OCI-LY7 (cell line): ENCODE results near the gene CDKAL1. TPM values are rescaled to one million over a fixed set of nuclear protein-coding genes. Genes with fewer than 3 reads are reported as not detected.

Experiments
- BruUV-seq: library from RNA; stranded (reverse); fragments of 400-500 nt; replicated peaks from 2 replicates; lab custom pipeline; 2021; lab: Mats Ljungman, UMichigan
- CTCF ChIA-PET: fragments of 300-600 bp; sonication (Branson Sonifier 250); formaldehyde crosslinking; loops from one replicate; lab custom pipeline; 2022; ENCODE audit warnings: antibody characterized with exemption; ENCODE audit not compliant: unreplicated experiment; lab: Charles Lee
- POLR2A ChIA-PET: fragments of 300-600 bp; sonication (Branson Sonifier 250); formaldehyde crosslinking; loops from one replicate; lab custom pipeline; 2022; ENCODE audit warnings: antibody characterized with exemption; lab: Charles Lee
- DNase-seq: peaks from one replicate; pipeline ENCODE4 v3.0.0-alpha.2; 2015; ENCODE audit warnings: low spot score
- H2AFZ ChIP-seq: fragments of 200-600 bp; sonication (generic), shearing (Covaris generic); 2 replicates; pipeline ENCODE4 v1.6.1; 2014; ENCODE audit warnings: mild to moderate bottlenecking, antibody characterized with exemption, low read length, moderate library complexity
- H3K27ac ChIP-seq: fragments of 200-600 bp; sonication (generic); 2 replicates; pipeline ENCODE4 v1.5.1; 2014; ENCODE audit warnings: mixed run types, low read depth, mild to moderate bottlenecking, moderate library complexity, low read length, inconsistent platforms; ENCODE audit not compliant: poor library complexity, severe bottlenecking
- H3K36me3 ChIP-seq: fragments of 200-600 bp; sonication (generic); 2 replicates; pipeline ENCODE4 v1.6.1; 2014; ENCODE audit warnings: mild to moderate bottlenecking, antibody characterized with exemption, low read length, moderate library complexity, mixed read lengths; ENCODE audit not compliant: insufficient read depth
- H3K4me1 ChIP-seq: fragments of 200-600 bp; sonication (generic); 2 replicates; pipeline ENCODE4 v1.5.1; 2014; ENCODE audit warnings: mild to moderate bottlenecking, low read length; ENCODE audit not compliant: insufficient read depth, poor library complexity, severe bottlenecking
- H3K4me2 ChIP-seq: fragments of 200-600 bp; sonication (generic); 2 replicates; pipeline ENCODE4 v1.6.1; 2014; ENCODE audit warnings: mild to moderate bottlenecking, low read length
- H3K4me3 ChIP-seq: fragments of 200-600 bp; sonication (generic); 2 replicates; pipeline ENCODE4 v1.5.1; 2014; ENCODE audit warnings: mild to moderate bottlenecking, low read depth, low read length; ENCODE audit not compliant: poor library complexity, severe bottlenecking
- H3K79me2 ChIP-seq: fragments of 200-600 bp; sonication (generic); 2 replicates; pipeline ENCODE4 v1.6.1; 2016; ENCODE audit warnings: low read depth, mild to moderate bottlenecking, low read length, moderate library complexity, mixed read lengths; ENCODE audit not compliant: insufficient read depth
- H3K9me2 ChIP-seq: fragments of 200-600 bp; sonication (generic); 2 replicates; pipeline ENCODE4 v1.6.1; 2016; ENCODE audit warnings: mild to moderate bottlenecking, low read length, mixed read lengths; ENCODE audit not compliant: insufficient read depth
- H3K9me3 ChIP-seq: fragments of 200-600 bp; sonication (generic); 2 replicates; pipeline ENCODE4 v1.6.1; 2014; ENCODE audit warnings: mild to moderate bottlenecking, mixed run types, low read length, mixed read lengths
- H4K20me1 ChIP-seq: fragments of 200-600 bp; sonication (generic); 2 replicates; pipeline ENCODE4 v1.6.1; 2014; ENCODE audit warnings: mild to moderate bottlenecking, antibody characterized with exemption, low read length, moderate library complexity, mixed read lengths; ENCODE audit not compliant: insufficient read depth
- EZH2phosphoT487 ChIP-seq: fragments of 200-600 bp; sonication (generic); IDR thresholded peaks from 2 replicates; pipeline ENCODE4 v1.6.1; 2018; ENCODE audit warnings: low read depth, borderline replicate concordance, mild to moderate bottlenecking, mixed run types, antibody characterized with exemption, low read length, moderate library complexity, mixed read lengths
- intact Hi-C: fragments of 100-400 bp; cut with micrococcal nuclease; formaldehyde crosslinking; loops from one replicate; pipeline ENCODE4 v1.10.0; 2022; ENCODE audit not compliant: unreplicated experiment
- total RNA-seq, 2 experiments: library from RNA; depleted of rRNA in 1 of 2; stranded (reverse); fragments of >200 nt in 1 of 2; shearing (Covaris generic) in 1 of 2; gene quantifications; 2 replicates each; pipeline ENCODE4 v1.2.3, GENCODE V29; 2014 to 2022
- TF ChIP-seq, protein P1 (sequence below): fragments of 200-600 bp; sonication (generic); conservative IDR thresholded peaks from 2 replicates; pipeline ENCODE4 v1.5.1; 2014; ENCODE audit warnings: mild to moderate bottlenecking, antibody characterized with exemption, low read length, moderate library complexity, mixed read lengths

Gene CDKAL1
- total RNA-seq, 2 experiments from 2014 or later, result 19.9 to 21.1 TPM

- no peaks in the 10 kb centered on the region for H3K4me1 ChIP-seq
- no peaks in the 10 kb centered on the region for H3K36me3 ChIP-seq
- no peak overlapping the region for H3K27ac ChIP-seq
- POLR2A ChIA-PET, result no interaction called here
- CTCF ChIA-PET, result no interaction called here
- no peaks in the 10 kb centered on the region for H3K79me2 ChIP-seq
- BruUV-seq, result no TSS peak
- no peak overlapping the region for H3K4me3 ChIP-seq
- TF ChIP-seq, protein P1, sequence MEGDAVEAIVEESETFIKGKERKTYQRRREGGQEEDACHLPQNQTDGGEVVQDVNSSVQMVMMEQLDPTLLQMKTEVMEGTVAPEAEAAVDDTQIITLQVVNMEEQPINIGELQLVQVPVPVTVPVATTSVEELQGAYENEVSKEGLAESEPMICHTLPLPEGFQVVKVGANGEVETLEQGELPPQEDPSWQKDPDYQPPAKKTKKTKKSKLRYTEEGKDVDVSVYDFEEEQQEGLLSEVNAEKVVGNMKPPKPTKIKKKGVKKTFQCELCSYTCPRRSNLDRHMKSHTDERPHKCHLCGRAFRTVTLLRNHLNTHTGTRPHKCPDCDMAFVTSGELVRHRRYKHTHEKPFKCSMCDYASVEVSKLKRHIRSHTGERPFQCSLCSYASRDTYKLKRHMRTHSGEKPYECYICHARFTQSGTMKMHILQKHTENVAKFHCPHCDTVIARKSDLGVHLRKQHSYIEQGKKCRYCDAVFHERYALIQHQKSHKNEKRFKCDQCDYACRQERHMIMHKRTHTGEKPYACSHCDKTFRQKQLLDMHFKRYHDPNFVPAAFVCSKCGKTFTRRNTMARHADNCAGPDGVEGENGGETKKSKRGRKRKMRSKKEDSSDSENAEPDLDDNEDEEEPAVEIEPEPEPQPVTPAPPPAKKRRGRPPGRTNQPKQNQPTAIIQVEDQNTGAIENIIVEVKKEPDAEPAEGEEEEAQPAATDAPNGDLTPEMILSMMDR, result no peak
- TF ChIP-seq EZH2phosphoT487, result no peak
- H3K4me2 ChIP-seq, result no peak overlapping the region
- H3K9me3 ChIP-seq, result no peaks in the 10 kb centered on the region
- no peaks in the 10 kb centered on the region for H3K9me2 ChIP-seq
- H2AFZ ChIP-seq, result no peak overlapping the region
- intact Hi-C loops, result no loop called here
- no peak for DNase-seq
- H4K20me1 ChIP-seq, result no peaks in the 10 kb centered on the region
These were observed 327.2 kb downstream of the CDKAL1 start for GRCh38 chr6:20861481-20861880.

GRCh38 chr6:20866036-20866435 lies 331.8 kb downstream of the CDKAL1 start:
- no peaks in the 10 kb centered on the region for H3K4me1 ChIP-seq
- H3K79me2 ChIP-seq, result no peaks in the 10 kb centered on the region
- H3K4me2 ChIP-seq, result no peak overlapping the region
- H3K36me3 ChIP-seq, result no peaks in the 10 kb centered on the region
- no TSS peak for BruUV-seq
- H3K4me3 ChIP-seq, result no peak overlapping the region
- no peaks in the 10 kb centered on the region for H4K20me1 ChIP-seq
- TF ChIP-seq, protein P1, result no peak
- TF ChIP-seq EZH2phosphoT487, result no peak
- intact Hi-C loops, result no loop called here
- no peak for DNase-seq
- POLR2A ChIA-PET, result interaction anchor here (0.7 kb wide), 1 partner anchor 51 kb away, joined by 3 read pairs; no protein-coding TSS in a partner anchor
- H2AFZ ChIP-seq, result no peak overlapping the region
- H3K9me3 ChIP-seq, result no peaks in the 10 kb centered on the region
- H3K9me2 ChIP-seq, result no peaks in the 10 kb centered on the region
- H3K27ac ChIP-seq, result no peak overlapping the region
- CTCF ChIA-PET, result no interaction called here

- Histone ChIP-seq H3K36me3 (no peaks in the 10 kb centered on the region), H3K9me3 (no peaks in the 10 kb centered on the region), H3K4me1 (no peaks in the 10 kb centered on the region), H3K79me2 (no peaks in the 10 kb centered on the region), H3K27ac (no peak overlapping the region), H3K4me2 (no peak overlapping the region), H3K4me3 (no peak overlapping the region), H2AFZ (no peak overlapping the region), H4K20me1 (no peaks in the 10 kb centered on the region), H3K9me2 (no peaks in the 10 kb centered on the region)
- TF ChIP-seq EZH2phosphoT487, result no peak
- TF ChIP-seq, protein P1, result no peak
- BruUV-seq, result no TSS peak
- ChIA-PET CTCF (no interaction called here), POLR2A (interaction anchor here (0.7 to 1.4 kb wide), 3 partner anchors 8 to 24 kb away, joined by 3 to 5 read pairs (median 3); no protein-coding TSS in a partner anchor)
- intact Hi-C loops, result no loop called here
- DNase-seq, result no peak
These were observed 332.9 kb downstream of the CDKAL1 start for GRCh38 chr6:20866935-20867703.
